ENCODE measurements around the gene SEMA3E. TPM values are rescaled to one million over a fixed set of nuclear protein-coding genes. Genes with fewer than 3 reads are reported as not detected.

The SEMA3E gene
- total RNA-seq, 2 donors from 2014 or later = 3.4 to 15.2 TPM

DNA sequence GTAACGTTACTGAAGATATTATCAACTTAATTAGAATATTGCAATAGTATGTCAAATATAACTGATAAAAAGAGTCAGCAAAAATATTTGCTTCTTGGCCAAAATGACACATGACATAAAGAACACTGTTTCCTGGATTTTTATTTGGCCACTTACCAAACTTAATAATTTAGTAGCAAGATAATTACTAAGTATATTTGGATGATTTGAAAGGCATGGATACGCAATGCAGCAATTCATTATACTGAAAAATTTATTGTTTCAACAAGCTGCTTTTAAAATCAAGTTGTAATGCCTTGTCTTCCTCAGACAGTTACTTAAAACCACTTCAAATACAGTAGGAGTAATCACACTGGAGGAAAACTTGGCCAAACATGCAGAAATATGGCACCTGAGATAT lies 234.0 kb downstream of the SEMA3E start:
- Histone ChIP-seq H3K36me3 (no peaks in the 10 kb centered on the region), H3K4me3 (no peak overlapping the region), H3K27me3 (replicated peaks; ENCODE audit: insufficient read depth) (no peaks in the 10 kb centered on the region), H3K4me1 (ENCODE audit: control insufficient read depth in 1 of 2, low read depth in 2 of 2) (no peaks in the 10 kb centered on the region), H3K9me3 (no peaks in the 10 kb centered on the region), H3K27ac (no peak overlapping the region)
- DNase-seq (ENCODE audit: low spot score) (no peak), ATAC-seq (ENCODE audit: insufficient number of reproducible peaks, low FRiP score, low read depth) (no peak)
- TF ChIP-seq, protein P1, sequence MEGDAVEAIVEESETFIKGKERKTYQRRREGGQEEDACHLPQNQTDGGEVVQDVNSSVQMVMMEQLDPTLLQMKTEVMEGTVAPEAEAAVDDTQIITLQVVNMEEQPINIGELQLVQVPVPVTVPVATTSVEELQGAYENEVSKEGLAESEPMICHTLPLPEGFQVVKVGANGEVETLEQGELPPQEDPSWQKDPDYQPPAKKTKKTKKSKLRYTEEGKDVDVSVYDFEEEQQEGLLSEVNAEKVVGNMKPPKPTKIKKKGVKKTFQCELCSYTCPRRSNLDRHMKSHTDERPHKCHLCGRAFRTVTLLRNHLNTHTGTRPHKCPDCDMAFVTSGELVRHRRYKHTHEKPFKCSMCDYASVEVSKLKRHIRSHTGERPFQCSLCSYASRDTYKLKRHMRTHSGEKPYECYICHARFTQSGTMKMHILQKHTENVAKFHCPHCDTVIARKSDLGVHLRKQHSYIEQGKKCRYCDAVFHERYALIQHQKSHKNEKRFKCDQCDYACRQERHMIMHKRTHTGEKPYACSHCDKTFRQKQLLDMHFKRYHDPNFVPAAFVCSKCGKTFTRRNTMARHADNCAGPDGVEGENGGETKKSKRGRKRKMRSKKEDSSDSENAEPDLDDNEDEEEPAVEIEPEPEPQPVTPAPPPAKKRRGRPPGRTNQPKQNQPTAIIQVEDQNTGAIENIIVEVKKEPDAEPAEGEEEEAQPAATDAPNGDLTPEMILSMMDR (IDR thresholded peaks at IDR 0.05) = no peak

DNA sequence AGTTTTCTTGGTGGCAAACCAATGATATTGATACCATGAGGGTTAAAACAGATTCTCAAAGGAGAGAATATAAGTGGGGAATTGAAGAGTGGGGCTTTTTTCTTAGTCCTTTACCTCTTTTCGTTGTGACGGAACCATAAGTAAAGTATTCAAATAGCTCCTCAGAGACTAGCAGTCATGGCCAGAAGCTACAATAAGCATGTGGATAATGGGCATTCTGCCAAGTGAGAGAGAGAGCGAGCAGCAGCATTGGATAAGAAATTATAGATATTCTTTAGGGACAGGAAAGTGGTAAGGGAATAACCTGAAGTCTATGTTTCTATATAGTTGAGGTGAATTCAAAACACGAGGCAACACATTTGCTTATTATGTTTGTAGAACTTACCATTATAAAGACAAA lies 235.1 kb downstream of the SEMA3E start:
- ATAC-seq (ENCODE audit: insufficient number of reproducible peaks, low FRiP score, low read depth) = no peak
- Histone ChIP-seq H3K9me3 (no peaks in the 10 kb centered on the region), H3K36me3 (no peaks in the 10 kb centered on the region), H3K27ac (no peak overlapping the region), H3K27me3 (replicated peaks; ENCODE audit: insufficient read depth) (no peaks in the 10 kb centered on the region), H3K4me1 (ENCODE audit: control insufficient read depth in 1 of 2, low read depth in 2 of 2) (no peaks in the 10 kb centered on the region), H3K4me3 (no peak overlapping the region)
- TF ChIP-seq, protein P1 (IDR thresholded peaks at IDR 0.05) = no peak
- no peak for DNase-seq (ENCODE audit: low spot score)

DNA sequence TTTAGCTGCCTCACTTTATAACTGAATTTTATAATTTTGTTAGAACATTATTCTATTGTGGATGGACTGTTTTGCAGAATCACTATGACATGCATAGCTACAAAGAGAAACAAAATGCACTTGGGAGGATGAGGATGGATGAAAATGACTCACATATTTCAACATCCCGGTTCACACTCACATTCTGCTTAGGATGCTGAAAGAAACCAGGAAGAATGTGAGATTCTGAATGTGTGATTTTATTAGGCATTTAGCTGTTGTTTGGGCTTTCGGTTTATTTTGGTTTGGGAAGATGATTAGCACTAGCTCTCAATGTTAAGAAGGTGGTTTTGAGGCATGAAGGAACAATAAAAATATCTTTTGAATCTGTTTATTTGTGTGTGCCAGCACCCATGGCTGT lies 235.5 kb downstream of the SEMA3E start:
- Histone ChIP-seq H3K9me3 (no peaks in the 10 kb centered on the region), H3K4me3 (no peak overlapping the region)
- TF ChIP-seq, protein P1 (IDR thresholded peaks at IDR 0.05) = no peak

DNA sequence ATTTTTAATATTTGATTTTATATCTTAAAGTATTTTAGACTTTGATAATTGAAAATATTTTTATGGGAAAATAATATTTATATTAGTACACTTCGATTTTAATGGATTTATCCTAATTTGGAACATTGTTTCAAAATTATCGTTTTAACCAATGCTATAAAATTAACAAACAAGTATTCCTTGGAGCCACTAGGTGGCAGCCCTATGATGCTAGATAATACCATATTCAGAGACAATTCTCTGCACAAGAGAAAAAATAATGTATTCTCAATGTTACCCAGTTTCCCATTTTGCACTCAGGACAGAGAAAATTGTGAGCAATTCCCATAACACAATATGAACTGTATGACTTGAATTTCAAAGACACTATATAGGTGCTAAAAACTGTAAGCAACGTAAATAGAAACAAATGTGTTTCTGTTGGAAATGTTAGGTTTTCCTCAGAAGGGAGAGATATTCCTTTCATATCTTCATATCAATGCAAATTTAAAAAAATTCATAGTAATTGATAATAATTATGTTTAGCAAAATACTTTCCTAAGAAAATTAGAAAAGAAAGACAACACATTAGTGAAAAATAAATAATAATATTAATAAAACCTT lies 237.8 kb downstream of the SEMA3E start:
- Histone ChIP-seq H3K36me3 (no peaks in the 10 kb centered on the region), H3K9me3 (no peaks in the 10 kb centered on the region), H3K27ac (no peak overlapping the region), H3K4me3 (no peak overlapping the region), H3K4me1 (ENCODE audit: control insufficient read depth in 1 of 2, low read depth in 2 of 2) (no peaks in the 10 kb centered on the region), H3K27me3 (replicated peaks; ENCODE audit: insufficient read depth) (no peaks in the 10 kb centered on the region)
- DNase-seq (ENCODE audit: low spot score) (no peak), ATAC-seq (ENCODE audit: insufficient number of reproducible peaks, low FRiP score, low read depth) (no peak)
- TF ChIP-seq, protein P1 (IDR thresholded peaks at IDR 0.05) = peak; percentile 53

More for the DNA sequence above, 235.5 kb downstream of the SEMA3E start:
- H3K4me1 ChIP-seq (ENCODE audit: control insufficient read depth in 1 of 2, low read depth in 2 of 2) = no peaks in the 10 kb centered on the region
- DNase-seq (ENCODE audit: low spot score) = no peak
- H3K27me3 ChIP-seq (replicated peaks; ENCODE audit: insufficient read depth) = no peaks in the 10 kb centered on the region
- H3K36me3 ChIP-seq = no peaks in the 10 kb centered on the region
- ATAC-seq (ENCODE audit: insufficient number of reproducible peaks, low FRiP score, low read depth) = no peak
- H3K27ac ChIP-seq = no peak overlapping the region

DNA sequence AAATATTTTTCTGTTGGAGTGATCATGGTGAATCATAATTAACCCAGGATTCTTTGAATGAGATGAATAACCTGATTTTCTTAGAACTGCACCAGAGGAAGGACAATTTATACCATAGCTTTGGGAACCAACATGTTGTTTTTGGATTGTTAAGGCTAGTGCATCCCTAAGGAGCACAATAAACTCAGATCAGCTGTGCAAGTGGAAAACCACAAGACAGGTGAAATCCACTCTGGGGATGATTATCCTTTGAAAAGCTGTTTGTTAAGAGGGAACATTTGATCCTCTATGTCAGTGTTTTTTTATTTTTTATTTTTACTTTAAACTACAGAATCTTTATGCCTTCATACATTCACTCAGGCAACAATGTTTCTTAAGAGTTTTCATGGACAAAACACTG lies 254.2 kb downstream of the SEMA3E start:
- DNase-seq (ENCODE audit: low spot score) = no peak
- no peaks in the 10 kb centered on the region for H3K4me1 ChIP-seq (ENCODE audit: control insufficient read depth in 1 of 2, low read depth in 2 of 2)
- ATAC-seq (ENCODE audit: insufficient number of reproducible peaks, low FRiP score, low read depth) = no peak

More for the DNA sequence above, 254.2 kb downstream of the SEMA3E start:
- Histone ChIP-seq H3K4me3 (no peak overlapping the region), H3K36me3 (no peaks in the 10 kb centered on the region), H3K9me3 (no peaks in the 10 kb centered on the region), H3K27ac (no peak overlapping the region), H3K27me3 (replicated peaks; ENCODE audit: insufficient read depth) (no peaks in the 10 kb centered on the region)
- TF ChIP-seq, protein P1 (IDR thresholded peaks at IDR 0.05) = no peak

Measured in thoracic aorta (tissue), 2 donors.